Heart right ventricle (tissue), 16 donors: ENCODE results near the gene USP27X. TPM values are rescaled to one million over a fixed set of nuclear protein-coding genes. Genes with fewer than 3 reads are reported as not detected.

Source experiments
- ATAC-seq, 8 donors: fragments of 200-7000 bp; cut with Tn5 transposase; one replicate each; pipeline ENCODE4 v1.9.1; 2020; ENCODE audit warnings: mild to moderate bottlenecking in 8 of 8, moderate library complexity in 8 of 8, moderate number of reproducible peaks in 1 of 8
- DNase-seq, 2 donors: peaks; one replicate each; pipeline ENCODE4 v3.0.0-alpha.2; 2020
- H3K27ac ChIP-seq, 10 donors: fragments of 200-600 bp; sonication (generic) in 2 of 10; one replicate each; pipeline versions ENCODE4 v1.5.0 to v1.8.0; 2020 to 2022; ENCODE audit warnings: mild to moderate bottlenecking in 3 of 10
- H3K27me3 ChIP-seq, 7 donors: fragments of 200-600 bp; one replicate each; pipeline ENCODE4 v1.8.0; 2021 to 2022; ENCODE audit warnings: mild to moderate bottlenecking in 2 of 7
- H3K36me3 ChIP-seq, 9 donors: fragments of 200-600 bp; sonication (generic) in 1 of 9; one replicate each; pipeline versions ENCODE4 v1.5.0 to v1.8.0; 2020 to 2022; ENCODE audit warnings: mild to moderate bottlenecking in 2 of 9
- H3K4me1 ChIP-seq, 9 donors: fragments of 200-600 bp; sonication (generic) in 1 of 9; one replicate each; pipeline versions ENCODE4 v1.5.0 to v1.8.0; 2020 to 2022; ENCODE audit warnings: mild to moderate bottlenecking in 4 of 9
- H3K4me3 ChIP-seq, 10 donors: fragments of 200-600 bp; sonication (generic) in 2 of 10; one replicate each; pipeline versions ENCODE4 v1.5.0 to v1.8.0; 2020 to 2022; ENCODE audit warnings: mild to moderate bottlenecking in 7 of 10, moderate library complexity in 2 of 10
- H3K9me3 ChIP-seq, 11 donors: fragments of 200-600 bp in 10 of 11; sonication (generic) in 2 of 11; one replicate each; pipeline versions ENCODE4 v1.5.0 to v1.8.0; 2013 to 2022; ENCODE audit warnings: mild to moderate bottlenecking in 2 of 11, control low read depth in 1 of 11, moderate library complexity in 1 of 11
- CTCF ChIP-seq, 9 donors: fragments of 200-600 bp; sonication (generic) in 2 of 9; IDR thresholded peaks; one replicate each; pipeline versions ENCODE4 v1.5.0 to v1.8.0; 2021 to 2022; ENCODE audit warnings: antibody characterized with exemption in 9 of 9, mild to moderate bottlenecking in 5 of 9, moderate library complexity in 1 of 9
- WGBS, 2 donors: extraction: QIAGEN DNeasy Blood & Tissue Kit; methylation state at CpG; one replicate each; pipeline ENCODE4 v1.1.7; 2013; ENCODE audit warnings: inconsistent platforms in 1 of 2; 5-methylcytosine and 5-hydroxymethylcytosine counted together
- intact Hi-C, 10 donors: fragments of 100-400 bp; cut with DNase I; formaldehyde crosslinking; loops; one replicate each; pipeline versions ENCODE4 v1.11.1 to v1.14.2; 2022
- polyA plus RNA-seq, 2 donors: library from polyadenylated mRNA; stranded (reverse); fragments of 200-250 nt; gene quantifications; one replicate each; pipeline ENCODE4 v1.2.3, GENCODE V29; 2013
- total RNA-seq, 10 donors: library from RNA; stranded (reverse); fragmentation: NEBNext Ultra II Directional in 3 of 10; extraction: Animal tissue kit (Norgen Biotek cat#: 25700) in 3 of 10; gene quantifications; one replicate each; pipeline versions ENCODE4 v1.2.1 to v1.2.4, GENCODE V29; 2021 to 2023
- donor health status: Arrhythmogenic right ventricular cardiomyopathy.
- donor health status: ischemic (EF 13 %, LVEDD 7.1; RV severe dilation, severe dysfunction).
- donor health status: healthy with polysubstance abuse.
- donor health status: DM: no; HTN: yes; CAD: no.
- donor health status: DM: no; HTN: no; CAD: no.
- donor health status: ischemic (EF 25% LVEDD 6.9; RV normal size, moderate dysfunction).
- donor health status: ischemic (EF 25% LVEDD 5.7; RV mildly dilated, moderate dysfunction).
- donor health status: healthy.
- donor health status: DM: yes; HTN: yes; CAD: no.
- donor health status: Ischemic cardiomyopathy.
- donor health status: ischemic (EF 35%, LVEDD 5.7; RV mildly dilated, moderate dysfunction).
- donor health status: nonischemic (EF 11% LVEDD 7.7; RV severe dilation, severe dysfunction).
- donor health status: DM: yes; HTN: yes; CAD: no.
- donor health status: PGD.
- donor health status: ischemic (EF 29% LVEDD 5.4; RV normal size, mild dysfunction).
- donor health status: nonischemic (EF 23%, LVEDD 6.1; RV moderate dilation, normal function).

The USP27X gene
- total and polyA plus RNA-seq, 12 donors, result 0.95 to 2.9 (median 1.9) TPM

DNA sequence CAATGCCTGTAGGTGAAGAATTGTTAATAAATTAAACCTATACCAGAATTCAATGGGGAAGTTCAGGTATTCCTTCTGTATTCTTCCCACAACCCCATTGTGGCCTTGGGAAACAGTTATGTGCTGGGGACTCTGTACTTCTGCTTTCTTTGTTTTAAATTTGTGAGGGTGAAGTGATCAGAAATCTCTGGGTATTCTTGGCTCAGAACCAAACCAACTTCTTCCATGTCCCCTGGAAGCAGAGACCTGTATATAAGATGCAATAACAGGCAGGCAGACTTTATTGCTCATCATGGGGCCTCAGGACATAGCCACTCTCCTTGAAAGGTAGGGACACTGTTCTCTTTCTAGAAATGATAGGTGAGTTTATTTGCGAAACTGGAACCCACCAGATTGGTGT lies 19.8 kb upstream of the USP27X start:
- 95 to 98% methylated on average over 1 of the region's 1 CpG for WGBS, 2 donors
- ATAC-seq, result no peak
- intact Hi-C loops, result no loop called here

DNA sequence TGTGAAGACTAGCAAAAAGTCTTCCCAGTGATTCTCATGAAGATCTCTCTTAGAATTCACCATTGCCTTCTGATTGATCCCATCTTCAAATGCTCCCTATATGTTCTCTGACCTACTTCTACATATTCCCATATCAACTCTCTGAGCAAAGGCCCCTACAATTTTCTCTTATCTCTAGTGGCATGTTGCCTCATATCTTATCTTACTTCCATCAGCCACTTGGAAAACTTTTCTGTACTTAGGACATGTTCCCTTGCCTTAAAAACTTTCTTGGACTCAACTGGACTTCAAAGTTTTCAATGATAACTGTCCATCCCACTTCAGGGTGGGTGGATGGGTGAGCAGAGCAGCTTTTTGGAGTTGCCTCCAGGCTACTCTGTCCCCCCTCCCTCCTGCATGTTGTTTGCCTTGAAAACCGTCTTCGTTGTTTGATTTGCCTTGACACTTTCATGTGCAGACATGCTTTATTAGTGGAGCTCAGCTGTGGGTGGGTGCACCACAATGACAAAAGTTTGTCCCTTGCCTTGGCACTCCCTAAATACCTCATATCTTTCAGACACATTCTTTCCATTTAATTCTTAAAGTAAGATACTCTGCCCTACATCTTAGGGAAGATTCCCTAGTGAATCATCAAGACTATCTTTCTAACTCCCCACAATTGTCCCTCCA lies 18.3 kb upstream of the USP27X start:
- DNase-seq, result no peak
- WGBS, 2 donors, result 69 to 75% methylated on average over 2 of the region's 2 CpGs
- intact Hi-C loops, result no loop called here
- no peaks in the 10 kb centered on the region for H3K9me3 ChIP-seq
- ATAC-seq, result no peak
- no peaks in the 10 kb centered on the region for H3K36me3 ChIP-seq
- peaks cover 0 to 5% (median 0%) of the 10 kb centered on the region in 7 donors for H3K27me3 ChIP-seq
- no peaks in the 10 kb centered on the region for H3K4me1 ChIP-seq
- TF ChIP-seq CTCF (IDR thresholded peaks at IDR 0.05), result no peak
- H3K27ac ChIP-seq, result no peak overlapping the region
- no peak overlapping the region for H3K4me3 ChIP-seq

More for the DNA sequence above, 19.8 kb upstream of the USP27X start:
- Histone ChIP-seq H3K27me3 (peaks cover 0 to 16% (median 0%) of the 10 kb centered on the region in 7 donors), H3K36me3 (no peaks in the 10 kb centered on the region), H3K4me3 (no peak overlapping the region), H3K9me3 (no peaks in the 10 kb centered on the region), H3K4me1 (no peaks in the 10 kb centered on the region), H3K27ac (no peak overlapping the region)
- no peak for DNase-seq
- TF ChIP-seq CTCF (IDR thresholded peaks at IDR 0.05), result no peak

GRCh38 chrX:49862093-49862492 lies 17.2 kb upstream of the USP27X start:
- peaks cover 0 to 5% (median 0%) of the 10 kb centered on the region in 7 donors for H3K27me3 ChIP-seq
- no peak overlapping the region for H3K27ac ChIP-seq
- no peaks in the 10 kb centered on the region for H3K9me3 ChIP-seq
- H3K36me3 ChIP-seq, result no peaks in the 10 kb centered on the region
- no peak overlapping the region for H3K4me3 ChIP-seq
- no peak for DNase-seq
- intact Hi-C loops, result no loop called here
- no peak for ATAC-seq
- H3K4me1 ChIP-seq, result no peaks in the 10 kb centered on the region
- TF ChIP-seq CTCF (IDR thresholded peaks at IDR 0.05), result no peak

- Histone ChIP-seq H3K36me3 (no peaks in the 10 kb centered on the region), H3K27ac (no peak overlapping the region), H3K4me1 (no peaks in the 10 kb centered on the region), H3K4me3 (no peak overlapping the region), H3K27me3 (peaks cover 0 to 44% (median 0%) of the 10 kb centered on the region in 7 donors), H3K9me3 (no peaks in the 10 kb centered on the region)
- no peak for TF ChIP-seq CTCF (IDR thresholded peaks at IDR 0.05)
- ATAC-seq (no peak), DNase-seq (no peak)
- 23 to 32% methylated on average over 1 of the region's 1 CpG for WGBS, 2 donors
- intact Hi-C loops, result no loop called here
Measured at GRCh38 chrX:49868739-49869138, 10.5 kb upstream of the USP27X start.
